Measurements from ENCODE around the gene TAF11L14.
"Not testable (repeated sequence)": the region's sequence is repeated elsewhere in the genome, so short reads cannot be mapped to it uniquely, and the experiment has no call there.

TAF11L14 gene

DNA sequence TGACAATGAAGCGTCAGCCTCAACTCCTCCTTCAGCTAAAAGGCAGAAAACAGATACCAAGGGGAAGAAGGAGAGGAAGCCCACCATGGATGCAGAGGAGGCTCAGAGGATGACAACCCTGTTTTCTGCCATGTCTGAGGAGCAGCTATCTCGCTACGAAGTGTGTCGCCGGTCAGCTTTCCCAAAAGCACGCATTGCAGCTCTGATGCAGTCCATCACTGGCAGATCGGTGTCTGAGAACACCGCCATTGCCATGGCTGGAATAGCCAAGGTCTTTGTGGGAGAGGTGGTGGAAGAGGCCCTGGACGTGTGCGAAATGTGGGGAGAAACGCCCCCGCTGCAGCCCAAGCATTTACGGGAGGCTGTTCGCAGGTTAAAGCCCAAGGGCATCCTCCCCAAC lies 29.3 kb upstream of the TAF11L14 start:
- H3K36me3 ChIP-seq (ENCODE audit: insufficient read depth, low read length), result no peaks in the 10 kb centered on the region
- ATAC-seq (ENCODE audit: insufficient read depth, low read depth) (no peak), DNase-seq (no peak)
- H3K27ac ChIP-seq (ENCODE audit: low read length), result no peak overlapping the region
- H3K79me2 ChIP-seq (ENCODE audit: insufficient read depth, low read length), result no peaks in the 10 kb centered on the region
- H3K4me2 ChIP-seq (ENCODE audit: insufficient read depth, low read length), result no peak overlapping the region
- H3K9ac ChIP-seq (ENCODE audit: low read depth, low read length), result no peak overlapping the region
- TF ChIP-seq CTCF (IDR thresholded peaks at IDR 0.05; ENCODE audit: borderline replicate concordance, extremely low read depth, low read length, poor library complexity, severe bottlenecking), result no peak
- no peak for TF ChIP-seq EZH2 (IDR thresholded peaks at IDR 0.05; ENCODE audit: borderline replicate concordance, low read depth, low read length, severe bottlenecking)
- H3K9me3 ChIP-seq (ENCODE audit: insufficient read depth, low read length, severe bottlenecking), result no peaks in the 10 kb centered on the region
- no peaks in the 10 kb centered on the region for H4K20me1 ChIP-seq (ENCODE audit: insufficient read depth, low read length)
- no peaks in the 10 kb centered on the region for H3K4me1 ChIP-seq (ENCODE audit: insufficient read depth, low read length)
- no peak overlapping the region for H2AFZ ChIP-seq (ENCODE audit: low read depth, low read length)
- H3K27me3 ChIP-seq (ENCODE audit: insufficient read depth, low read length, poor library complexity), result no peaks in the 10 kb centered on the region
- no peak overlapping the region for H3K4me3 ChIP-seq (ENCODE audit: low read depth in 1 of 2, low read length in 2 of 2)

- not testable (repeated sequence) for H3K36me3 ChIP-seq (ENCODE audit: insufficient read depth, low read length); H2AFZ ChIP-seq (ENCODE audit: low read depth, low read length); H3K9ac ChIP-seq (ENCODE audit: low read depth, low read length); H4K20me1 ChIP-seq (ENCODE audit: insufficient read depth, low read length); ATAC-seq (ENCODE audit: insufficient read depth, low read depth); H3K4me2 ChIP-seq (ENCODE audit: insufficient read depth, low read length); H3K9me3 ChIP-seq (ENCODE audit: insufficient read depth, low read length, severe bottlenecking); H3K4me3 ChIP-seq (ENCODE audit: low read depth in 1 of 2, low read length in 2 of 2); H3K79me2 ChIP-seq (ENCODE audit: insufficient read depth, low read length); H3K27ac ChIP-seq (ENCODE audit: low read length); H3K27me3 ChIP-seq (ENCODE audit: insufficient read depth, low read length, poor library complexity); DNase-seq; H3K4me1 ChIP-seq (ENCODE audit: insufficient read depth, low read length)
These were observed 26.8 kb upstream of the TAF11L14 start for GRCh38 chr5:17607461-17607860.

GRCh38 chr5:17610092-17610491 lies 24.2 kb upstream of the TAF11L14 start, which contains the start of gene TAF11L12:
Gene TAF11L12 (plus strand): TSS chr5:17610392.
- not testable (repeated sequence) for H3K4me2 ChIP-seq (ENCODE audit: insufficient read depth, low read length); ATAC-seq (ENCODE audit: insufficient read depth, low read depth); H3K79me2 ChIP-seq (ENCODE audit: insufficient read depth, low read length); H3K27ac ChIP-seq (ENCODE audit: low read length); H3K36me3 ChIP-seq (ENCODE audit: insufficient read depth, low read length); H4K20me1 ChIP-seq (ENCODE audit: insufficient read depth, low read length); DNase-seq; H3K4me1 ChIP-seq (ENCODE audit: insufficient read depth, low read length); H3K27me3 ChIP-seq (ENCODE audit: insufficient read depth, low read length, poor library complexity); H3K9ac ChIP-seq (ENCODE audit: low read depth, low read length); H2AFZ ChIP-seq (ENCODE audit: low read depth, low read length); H3K9me3 ChIP-seq (ENCODE audit: insufficient read depth, low read length, severe bottlenecking); H3K4me3 ChIP-seq (ENCODE audit: low read depth in 1 of 2, low read length in 2 of 2)

DNA sequence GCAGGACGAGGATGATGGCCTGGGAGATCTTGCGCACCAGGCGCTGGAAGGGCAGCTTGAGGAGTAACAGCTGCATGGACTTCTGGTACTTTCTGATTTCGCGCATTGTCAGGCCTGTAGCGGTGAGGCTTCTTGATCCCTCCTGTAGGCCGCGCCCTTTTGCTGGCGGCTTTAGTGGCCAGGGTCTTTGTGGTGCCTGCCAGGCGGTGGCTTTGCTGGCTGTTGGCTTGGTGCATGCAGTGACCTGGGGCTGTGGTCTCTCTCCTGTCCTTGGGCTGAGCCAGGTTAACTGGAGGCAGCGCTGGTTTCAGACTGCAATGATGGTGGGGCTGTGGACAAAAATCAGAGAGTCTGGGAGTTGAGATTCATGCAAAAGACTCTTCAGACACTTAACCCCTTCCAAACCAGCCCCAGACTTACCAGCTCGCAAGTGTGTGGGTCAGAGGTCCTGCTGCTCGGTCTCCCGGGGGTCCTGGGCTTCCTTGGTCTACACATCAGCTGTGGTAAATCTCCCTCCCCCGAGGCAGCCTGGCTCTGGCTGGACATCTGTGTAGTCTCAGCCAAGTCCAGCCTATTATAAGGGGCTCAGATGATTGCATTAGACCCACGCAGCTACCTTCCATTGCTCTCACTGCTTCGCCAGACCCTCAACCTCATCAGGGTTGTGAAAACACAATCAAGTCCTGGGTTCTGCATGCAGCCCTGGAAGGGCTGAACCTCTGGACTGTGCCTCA lies 19.2 kb upstream of the TAF11L14 start:
- Histone ChIP-seq H3K9me3 (ENCODE audit: insufficient read depth, low read length, severe bottlenecking) (no peaks in the 10 kb centered on the region), H3K79me2 (ENCODE audit: insufficient read depth, low read length) (no peaks in the 10 kb centered on the region), H3K9ac (ENCODE audit: low read depth, low read length) (no peak overlapping the region), H3K4me1 (ENCODE audit: insufficient read depth, low read length) (no peaks in the 10 kb centered on the region), H3K4me2 (ENCODE audit: insufficient read depth, low read length) (no peak overlapping the region), H3K27me3 (ENCODE audit: insufficient read depth, low read length, poor library complexity) (no peaks in the 10 kb centered on the region), H3K4me3 (ENCODE audit: low read depth in 1 of 2, low read length in 2 of 2) (no peak overlapping the region), H3K27ac (ENCODE audit: low read length) (no peak overlapping the region), H3K36me3 (ENCODE audit: insufficient read depth, low read length) (no peaks in the 10 kb centered on the region), H2AFZ (ENCODE audit: low read depth, low read length) (no peak overlapping the region), H4K20me1 (ENCODE audit: insufficient read depth, low read length) (no peaks in the 10 kb centered on the region)
- DNase-seq (no peak), ATAC-seq (ENCODE audit: insufficient read depth, low read depth) (no peak)
- TF ChIP-seq CTCF (IDR thresholded peaks at IDR 0.05; ENCODE audit: borderline replicate concordance, extremely low read depth, low read length, poor library complexity, severe bottlenecking), result no peak
- TF ChIP-seq EZH2 (IDR thresholded peaks at IDR 0.05; ENCODE audit: borderline replicate concordance, low read depth, low read length, severe bottlenecking), result no peak

All from DND-41 (cell line).